Caco-2 (cell line): ENCODE measurements around the gene CDCP1. TPM values are rescaled to one million over a fixed set of nuclear protein-coding genes. Genes with fewer than 3 reads are reported as not detected.
A peak's percentile ranks its signal among the peaks of the same experiment; 100 is the strongest.

Experiments used
- BruUV-seq: library from RNA; stranded (reverse); fragments of 400-500 nt; replicated peaks from 2 replicates; lab custom pipeline; 2021; lab: Mats Ljungman, UMichigan
- CTCF ChIA-PET: fragments of 300-600 bp; sonication (Branson Sonifier 250); formaldehyde crosslinking; loops from one replicate; lab custom pipeline; 2022; ENCODE audit warnings: antibody characterized with exemption; lab: Charles Lee
- POLR2A ChIA-PET: fragments of 300-600 bp; sonication (Branson Sonifier 250); formaldehyde crosslinking; loops from one replicate; lab custom pipeline; 2022; ENCODE audit warnings: antibody characterized with exemption; lab: Charles Lee
- DNase-seq, 2 experiments: peaks; one replicate each; pipeline versions ENCODE4 v3.0.0 to v3.0.0-alpha.2; 2020 to 2022
- H3K27me3 ChIP-seq: replicated peaks from 2 replicates; pipeline ENCODE4 v1.6.0; 2011; ENCODE audit warnings: low read length; ENCODE audit not compliant: control insufficient read depth, insufficient read depth
- H3K36me3 ChIP-seq: 2 replicates; pipeline ENCODE4 v1.5.1; 2011; ENCODE audit warnings: low read length; ENCODE audit not compliant: control insufficient read depth, insufficient read depth
- H3K4me1 ChIP-seq: fragments of 250-450 bp; sonication (Bioruptor Pico); 2 replicates; pipeline ENCODE4 v1.5.1; 2020; ENCODE audit warnings: mild to moderate bottlenecking
- H3K4me3 ChIP-seq: 2 replicates; pipeline ENCODE4 v1.5.1; 2011; ENCODE audit warnings: low read depth, mild to moderate bottlenecking, control low read depth, low read length
- H3K9me3 ChIP-seq: fragments of 250-450 bp; sonication (Bioruptor Pico); 2 replicates; pipeline ENCODE4 v1.5.1; 2020; ENCODE audit warnings: mild to moderate bottlenecking, moderate library complexity
- H3K27ac Mint-ChIP-seq: one replicate; pipeline ENCODE4 v1.8.0; 2022; ENCODE audit warnings: mixed read lengths; ENCODE audit not compliant: unreplicated experiment
- H3K27me3 Mint-ChIP-seq: one replicate; pipeline ENCODE4 v1.8.0; 2022; ENCODE audit warnings: mixed read lengths; ENCODE audit not compliant: insufficient read depth, unreplicated experiment
- H3K36me3 Mint-ChIP-seq: one replicate; pipeline ENCODE4 v1.8.0; 2022; ENCODE audit warnings: mild to moderate bottlenecking, mixed read lengths; ENCODE audit not compliant: insufficient read depth, unreplicated experiment
- H3K4me1 Mint-ChIP-seq: one replicate; pipeline ENCODE4 v1.8.0; 2022; ENCODE audit warnings: low read depth, mixed read lengths; ENCODE audit not compliant: unreplicated experiment
- H3K4me3 Mint-ChIP-seq: one replicate; pipeline ENCODE4 v1.8.0; 2022; ENCODE audit warnings: mild to moderate bottlenecking, moderate library complexity, mixed read lengths; ENCODE audit not compliant: unreplicated experiment
- H3K9me3 Mint-ChIP-seq: one replicate; pipeline ENCODE4 v1.8.0; 2022; ENCODE audit warnings: mixed read lengths; ENCODE audit not compliant: unreplicated experiment
- intact Hi-C: fragments of 100-400 bp; cut with micrococcal nuclease; formaldehyde crosslinking; loops from one replicate; pipeline ENCODE4 v1.10.0; 2022; ENCODE audit not compliant: unreplicated experiment
- total RNA-seq: library from RNA; stranded (reverse); gene quantifications from 2 replicates; pipeline ENCODE4 v1.2.3, GENCODE V29; 2022
- TF ChIP-seq, protein P1 (sequence below), 2 experiments: fragments of 200-600 bp in 1 of 2; IDR thresholded peaks; 1 replicate in 1 of 2; 2 replicates in 1 of 2; pipeline versions ENCODE4 v1.5.1 to v1.8.0; 2011 to 2022; ENCODE audit warnings: antibody characterized with exemption in 1 of 2, control low read depth in 1 of 2, inconsistent platforms in 1 of 2, low read depth in 1 of 2, low read length in 1 of 2, mild to moderate bottlenecking in 1 of 2, moderate library complexity in 1 of 2; ENCODE audit not compliant: insufficient read depth in 1 of 2, severe bottlenecking in 1 of 2, unreplicated experiment in 1 of 2

Gene CDCP1
- total RNA-seq, 1 experiment from 2014 or later: 22.5 TPM

DNA sequence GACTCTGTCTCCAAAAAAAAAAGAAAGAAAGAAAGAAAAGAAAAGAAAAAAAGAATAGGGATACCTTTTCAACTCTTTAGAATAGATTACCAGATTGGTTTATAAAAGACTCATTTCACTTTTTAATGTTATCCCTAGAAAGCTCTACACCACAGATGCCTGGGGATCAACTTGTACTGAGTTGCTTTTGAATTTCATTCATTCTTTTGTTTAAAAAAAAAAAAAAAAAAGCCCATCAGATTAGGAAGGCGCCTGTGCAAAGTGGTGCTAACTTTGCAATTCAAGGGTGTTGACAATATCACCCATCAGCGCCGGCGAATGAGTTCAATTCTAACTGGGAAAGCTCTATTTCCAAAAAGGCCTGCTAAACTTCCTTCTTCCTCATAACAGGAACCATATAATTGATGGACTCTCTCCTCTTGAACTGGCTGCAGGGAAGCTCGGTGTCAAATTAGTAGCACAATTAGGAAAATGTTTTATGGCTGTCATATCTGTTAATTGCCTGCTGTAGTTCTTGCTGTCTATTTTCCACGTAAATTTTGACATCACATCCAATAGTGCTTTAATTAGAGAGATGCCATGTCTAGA, 48.8 kb downstream of the CDCP1 start:
- TF ChIP-seq, protein P1, sequence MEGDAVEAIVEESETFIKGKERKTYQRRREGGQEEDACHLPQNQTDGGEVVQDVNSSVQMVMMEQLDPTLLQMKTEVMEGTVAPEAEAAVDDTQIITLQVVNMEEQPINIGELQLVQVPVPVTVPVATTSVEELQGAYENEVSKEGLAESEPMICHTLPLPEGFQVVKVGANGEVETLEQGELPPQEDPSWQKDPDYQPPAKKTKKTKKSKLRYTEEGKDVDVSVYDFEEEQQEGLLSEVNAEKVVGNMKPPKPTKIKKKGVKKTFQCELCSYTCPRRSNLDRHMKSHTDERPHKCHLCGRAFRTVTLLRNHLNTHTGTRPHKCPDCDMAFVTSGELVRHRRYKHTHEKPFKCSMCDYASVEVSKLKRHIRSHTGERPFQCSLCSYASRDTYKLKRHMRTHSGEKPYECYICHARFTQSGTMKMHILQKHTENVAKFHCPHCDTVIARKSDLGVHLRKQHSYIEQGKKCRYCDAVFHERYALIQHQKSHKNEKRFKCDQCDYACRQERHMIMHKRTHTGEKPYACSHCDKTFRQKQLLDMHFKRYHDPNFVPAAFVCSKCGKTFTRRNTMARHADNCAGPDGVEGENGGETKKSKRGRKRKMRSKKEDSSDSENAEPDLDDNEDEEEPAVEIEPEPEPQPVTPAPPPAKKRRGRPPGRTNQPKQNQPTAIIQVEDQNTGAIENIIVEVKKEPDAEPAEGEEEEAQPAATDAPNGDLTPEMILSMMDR (IDR thresholded peaks at IDR 0.05; ENCODE audit: insufficient read depth in 1 of 2, low read depth in 1 of 2, low read length in 1 of 2, severe bottlenecking in 1 of 2, unreplicated experiment in 1 of 2): no peak
- H3K36me3 Mint-ChIP-seq: peaks cover 30% of the 10 kb centered on the region
- BruUV-seq: no TSS peak
- intact Hi-C loops: no loop called here
- no peak for DNase-seq
- H3K4me3 ChIP-seq: no peak overlapping the region
- H3K4me3 Mint-ChIP-seq: no peak overlapping the region
- ChIA-PET CTCF (interaction anchor here (0.6 kb wide), 1 partner anchor 1698 kb away, joined by 3 read pairs; no protein-coding TSS in a partner anchor), POLR2A (no interaction called here)
- H3K9me3 Mint-ChIP-seq: no peaks in the 10 kb centered on the region
- H3K27me3 ChIP-seq: no peaks in the 10 kb centered on the region
- peaks cover 1% of the 10 kb centered on the region; the same call in 1 of the 2 replicates for H3K36me3 ChIP-seq
- no peaks in the 10 kb centered on the region for H3K9me3 ChIP-seq
- H3K27me3 Mint-ChIP-seq: no peaks in the 10 kb centered on the region
- no peak overlapping the region for H3K27ac Mint-ChIP-seq
- H3K4me1 ChIP-seq: peaks cover 16% of the 10 kb centered on the region
- no peaks in the 10 kb centered on the region for H3K4me1 Mint-ChIP-seq

DNA sequence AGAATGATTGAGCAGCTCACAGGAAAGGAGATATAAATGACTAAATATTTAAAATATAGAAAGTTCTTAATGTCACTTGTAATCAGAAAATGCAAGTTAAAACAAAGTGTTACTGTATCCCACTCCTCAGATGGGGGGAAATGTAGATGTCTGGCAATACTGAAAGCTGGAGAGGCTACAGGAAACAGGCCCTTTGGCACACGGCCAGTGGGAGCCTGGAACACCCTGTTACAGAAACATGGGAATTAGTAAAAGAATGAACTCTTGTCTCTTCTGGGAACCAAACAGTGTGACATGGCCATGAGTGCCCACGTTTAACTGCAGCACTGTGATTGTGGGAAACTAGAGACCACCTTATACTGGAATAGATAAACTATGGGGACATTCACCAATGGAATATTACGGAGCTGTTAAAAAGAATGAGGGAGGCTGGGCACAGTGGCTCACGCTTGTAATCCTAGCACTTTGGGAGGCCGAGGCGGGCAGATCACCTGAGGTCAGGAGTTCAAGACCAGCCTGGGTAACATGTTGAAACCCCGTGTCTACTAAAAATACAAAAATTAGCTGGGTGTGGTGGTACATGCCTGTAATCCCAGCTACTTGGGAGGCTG, 50.2 kb downstream of the CDCP1 start:
- Mint-ChIP-seq H3K36me3 (peaks cover 36% of the 10 kb centered on the region), H3K27ac (no peak overlapping the region), H3K4me3 (no peak overlapping the region), H3K27me3 (no peaks in the 10 kb centered on the region), H3K4me1 (no peaks in the 10 kb centered on the region), H3K9me3 (no peaks in the 10 kb centered on the region)
- Histone ChIP-seq H3K4me1 (peaks cover 29% of the 10 kb centered on the region), H3K36me3 (peaks cover 1% of the 10 kb centered on the region; the same call in 1 of the 2 replicates), H3K4me3 (no peak overlapping the region), H3K9me3 (no peaks in the 10 kb centered on the region), H3K27me3 (no peaks in the 10 kb centered on the region)
- no TSS peak for BruUV-seq
- no peak for DNase-seq
- TF ChIP-seq, protein P1 (IDR thresholded peaks at IDR 0.05; ENCODE audit: insufficient read depth in 1 of 2, low read depth in 1 of 2, low read length in 1 of 2, severe bottlenecking in 1 of 2, unreplicated experiment in 1 of 2): no peak
- POLR2A ChIA-PET: no interaction called here
- CTCF ChIA-PET: no interaction called here
- intact Hi-C loops: no loop called here

DNA sequence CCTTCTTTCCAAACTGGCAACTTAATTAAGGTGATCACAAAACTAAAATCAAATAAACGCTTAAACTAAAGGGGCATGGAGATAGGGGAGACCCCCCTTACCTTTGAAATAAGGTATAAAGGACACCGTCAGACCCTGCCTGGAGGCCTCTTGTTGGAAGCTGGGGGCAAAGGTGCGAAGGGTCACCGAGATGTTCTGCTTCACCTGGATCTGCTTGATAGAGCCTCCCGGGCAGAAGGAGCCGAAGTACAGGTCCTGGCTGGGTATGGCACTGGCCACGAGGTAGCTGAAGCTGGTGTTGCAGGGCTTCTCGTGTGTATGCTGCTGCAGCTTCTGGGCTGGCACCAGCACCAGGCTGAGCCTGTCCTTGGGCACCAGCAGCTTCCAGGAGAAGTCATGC, 53.0 kb downstream of the CDCP1 start:
- H3K9me3 Mint-ChIP-seq: no peaks in the 10 kb centered on the region
- peaks cover 45% of the 10 kb centered on the region for H3K36me3 Mint-ChIP-seq
- POLR2A ChIA-PET: interaction anchor here (0.6 kb wide), 1 partner anchor 8 kb away, joined by 5 read pairs; no protein-coding TSS in a partner anchor
- H3K4me3 Mint-ChIP-seq: peak overlapping the region; percentile 54
- DNase-seq: no peak
- Histone ChIP-seq H3K9me3 (no peaks in the 10 kb centered on the region), H3K4me3 (no peak overlapping the region), H3K27me3 (no peaks in the 10 kb centered on the region), H3K4me1 (peaks cover 29% of the 10 kb centered on the region), H3K36me3 (peaks cover 4% of the 10 kb centered on the region)
- no TSS peak for BruUV-seq
- intact Hi-C loops: no loop called here
- no peaks in the 10 kb centered on the region for H3K4me1 Mint-ChIP-seq
- CTCF ChIA-PET: interaction anchor here (0.7 kb wide), 1 partner anchor 8 kb away, joined by 3 read pairs; no protein-coding TSS in a partner anchor
- TF ChIP-seq, protein P1 (IDR thresholded peaks at IDR 0.05; ENCODE audit: insufficient read depth in 1 of 2, low read depth in 1 of 2, low read length in 1 of 2, severe bottlenecking in 1 of 2, unreplicated experiment in 1 of 2): no peak
- H3K27ac Mint-ChIP-seq: peak overlapping the region; percentile 94
- H3K27me3 Mint-ChIP-seq: no peaks in the 10 kb centered on the region
